HG03159 (cell line): ENCODE data around the gene ALDH8A1.

Experiments
- ATAC-seq: cut with Tn5 transposase; IDR thresholded peaks from one replicate; pipeline ENCODE4 v1.9.1; 2021; ENCODE audit warnings: mild to moderate bottlenecking, moderate library complexity; ENCODE audit not compliant: unreplicated experiment

Gene ALDH8A1

GRCh38 chr6:134951494-134952263 is 1.8 kb upstream of the ALDH8A1 start:
- no peak for ATAC-seq

GRCh38 chr6:134950482-134950881 is 581 bp upstream of the ALDH8A1 start:
- ATAC-seq, result no peak

- ATAC-seq, result no peak
These were observed 1.2 kb downstream of the ALDH8A1 start for GRCh38 chr6:134948691-134949090.

DNA sequence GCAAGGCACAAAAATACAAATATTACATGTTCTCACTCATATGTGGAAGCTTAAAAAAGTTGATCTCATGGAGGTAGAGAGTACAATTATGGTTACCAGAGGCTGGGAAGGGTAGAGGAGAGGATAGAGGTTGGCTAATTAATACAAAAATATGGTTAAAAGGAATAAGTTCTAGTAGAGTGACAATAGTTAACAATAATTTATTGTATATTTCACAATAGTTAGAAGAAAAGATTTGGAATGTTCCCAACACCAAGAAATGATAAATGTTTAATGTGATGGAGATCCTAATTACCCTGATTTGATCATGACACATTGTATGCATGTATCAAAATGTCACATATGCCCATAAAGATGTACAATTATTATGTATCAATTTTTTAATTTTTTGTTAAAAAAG is 1.8 kb downstream of the ALDH8A1 start:
- ATAC-seq, result no peak

DNA sequence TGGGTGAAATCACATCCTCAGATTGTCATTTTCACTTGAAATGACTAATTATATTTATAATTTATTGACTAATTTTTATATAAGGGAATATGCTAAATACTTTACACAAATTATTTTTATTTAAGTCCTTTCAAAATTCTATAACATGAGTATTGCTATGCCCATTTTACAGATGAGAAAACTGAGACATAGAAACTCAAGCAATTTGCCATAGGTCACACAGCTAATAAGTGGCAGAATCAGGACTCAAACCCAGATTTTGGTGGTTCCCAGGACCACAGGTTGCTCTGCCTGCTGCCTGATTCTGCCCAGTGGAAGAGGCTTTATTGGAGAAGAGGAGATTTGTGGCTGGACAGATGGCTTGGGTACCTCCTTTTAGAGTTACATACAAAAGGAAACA is 4.9 kb downstream of the ALDH8A1 start:
- ATAC-seq, result no peak

DNA sequence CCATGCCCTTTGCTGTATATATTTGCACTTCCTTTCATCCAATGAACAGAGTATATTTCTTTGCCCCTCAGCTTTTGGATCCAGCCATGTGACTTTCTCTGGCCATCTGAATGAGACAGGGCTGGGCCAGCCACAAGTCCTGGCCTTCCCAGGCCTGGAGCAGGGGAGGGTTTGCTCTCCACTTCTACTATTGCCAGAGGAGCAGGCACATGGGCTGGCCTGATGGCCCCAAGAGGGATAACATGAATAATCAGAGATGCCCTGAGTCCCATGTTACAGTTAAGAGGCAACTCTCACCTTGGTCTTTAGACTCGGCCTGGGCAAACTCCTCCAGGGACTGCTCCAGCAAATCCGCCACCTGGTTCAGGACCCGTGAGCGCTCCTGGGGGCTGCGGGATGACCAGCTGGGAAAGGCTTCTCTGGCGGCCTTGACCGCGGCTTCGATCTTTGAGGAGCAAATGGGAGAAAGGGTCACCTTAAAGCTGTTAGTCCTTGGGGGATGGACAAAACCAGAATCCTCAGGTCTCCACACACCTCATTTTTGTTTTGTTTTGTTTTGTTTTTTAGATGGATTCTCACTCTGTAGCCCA is 6.3 kb downstream of the ALDH8A1 start:
- no peak for ATAC-seq

DNA sequence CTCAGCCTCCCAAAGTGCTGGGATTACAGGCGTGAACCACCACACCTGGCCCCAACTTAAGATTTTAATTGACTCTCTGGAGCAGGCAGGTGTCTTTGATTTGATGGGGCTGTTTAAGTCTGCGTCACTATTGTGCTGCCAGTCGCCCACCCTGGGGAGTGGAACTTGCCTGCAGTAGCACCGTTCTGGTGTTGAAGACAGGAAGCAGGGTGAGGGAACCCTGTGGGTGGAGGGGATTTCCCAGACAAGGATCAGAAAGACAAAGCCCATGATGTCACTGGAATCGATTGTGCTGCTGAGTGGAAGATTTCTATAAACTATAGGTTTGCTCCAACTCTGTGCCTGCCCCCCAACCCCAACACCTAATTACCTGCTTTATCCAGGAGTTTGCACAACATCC is 11.0 kb downstream of the ALDH8A1 start:
- ATAC-seq, result no peak

DNA sequence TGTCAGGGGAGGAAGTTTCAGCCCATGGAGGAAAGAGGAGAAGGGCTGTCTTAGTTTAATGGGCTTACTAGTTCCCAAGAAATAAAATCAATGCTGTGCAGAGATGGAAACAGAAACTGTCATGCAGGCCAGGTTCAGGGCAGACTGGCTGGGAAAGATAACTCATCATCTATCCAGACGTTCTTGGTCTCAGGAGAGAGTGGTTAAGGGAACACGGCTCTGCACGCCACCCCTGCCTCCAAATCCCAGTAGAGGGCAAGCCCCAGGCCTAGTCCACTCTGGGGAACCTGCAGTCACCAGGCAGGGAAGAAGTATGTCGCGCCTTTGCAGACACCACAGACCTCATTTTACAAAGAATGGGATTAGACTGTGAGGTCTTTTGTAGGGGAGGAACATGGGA is 12.5 kb downstream of the ALDH8A1 start:
- ATAC-seq, result no peak

DNA sequence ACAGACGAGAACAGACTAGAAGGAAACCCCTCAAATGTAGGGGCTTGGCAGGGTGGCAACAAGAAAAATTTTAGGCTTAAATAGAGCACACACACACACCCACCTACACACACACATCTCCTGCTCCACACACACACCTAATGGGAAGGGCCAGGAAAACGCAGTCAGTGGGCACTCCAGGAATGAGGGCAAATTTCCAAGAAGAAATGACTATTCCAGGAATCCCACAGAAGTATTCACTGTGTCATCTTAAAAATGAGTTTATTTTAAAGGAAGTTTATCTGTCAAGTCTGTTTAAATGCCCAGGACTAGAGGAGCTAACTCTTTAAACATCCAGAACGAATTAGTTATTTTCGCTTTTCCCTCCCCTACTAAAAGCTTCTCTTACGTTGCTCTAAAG is 13.0 kb downstream of the ALDH8A1 start:
- no peak for ATAC-seq

GRCh38 chr6:134936476-134936875 is 13.4 kb downstream of the ALDH8A1 start:
- ATAC-seq, result no peak

GRCh38 chr6:134934793-134935485 is 15.0 kb downstream of the ALDH8A1 start:
- ATAC-seq, result no peak

DNA sequence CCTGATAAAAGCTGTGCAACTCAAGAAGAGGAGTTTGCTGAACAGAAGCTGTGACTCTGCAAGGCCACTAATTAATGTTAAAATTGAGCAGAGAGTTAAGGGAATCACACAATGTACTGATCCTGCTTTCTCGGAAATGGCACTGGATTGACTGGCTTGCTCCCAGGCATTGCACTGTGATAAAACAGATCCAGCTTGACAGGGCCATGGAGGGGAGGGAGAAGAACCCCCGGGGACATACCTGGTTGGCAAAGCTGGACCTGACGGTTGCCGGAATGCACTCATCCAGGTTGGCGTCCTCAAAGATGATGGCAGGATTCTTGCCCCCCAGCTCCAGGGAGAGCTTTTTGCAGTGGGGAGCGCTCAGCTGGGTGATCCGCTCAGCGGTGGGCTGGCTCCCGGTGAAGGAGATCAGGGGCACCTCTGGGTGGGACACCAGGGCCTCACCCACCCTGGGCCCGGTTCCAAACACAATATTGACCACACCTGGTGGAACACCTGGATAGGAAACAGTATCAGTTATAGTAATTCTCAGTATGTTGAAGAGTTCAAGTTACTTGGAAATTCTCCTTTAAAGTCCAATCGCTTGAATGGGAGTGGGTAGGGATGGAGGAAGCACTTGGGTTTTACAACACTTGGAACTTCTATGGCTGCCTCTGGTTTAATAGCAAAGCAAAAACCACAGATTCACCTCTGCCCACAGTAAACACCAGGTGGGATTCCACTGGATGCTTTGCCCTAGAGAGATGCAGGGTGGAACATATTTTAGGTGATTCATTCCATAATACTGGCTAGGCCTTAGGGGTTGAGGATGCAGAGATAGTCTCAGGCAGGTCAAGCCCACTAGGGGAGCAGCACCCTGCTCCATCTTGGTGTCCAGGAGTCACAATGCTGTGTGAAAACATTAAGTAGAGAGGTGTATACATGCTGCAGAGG is 17.1 kb downstream of the ALDH8A1 start:
- ATAC-seq, result no peak

- no peak for ATAC-seq
These were observed 17.8 kb downstream of the ALDH8A1 start for GRCh38 chr6:134932098-134932497.

- no peak for ATAC-seq
These were observed 19.4 kb downstream of the ALDH8A1 start for GRCh38 chr6:134930463-134930862.

DNA sequence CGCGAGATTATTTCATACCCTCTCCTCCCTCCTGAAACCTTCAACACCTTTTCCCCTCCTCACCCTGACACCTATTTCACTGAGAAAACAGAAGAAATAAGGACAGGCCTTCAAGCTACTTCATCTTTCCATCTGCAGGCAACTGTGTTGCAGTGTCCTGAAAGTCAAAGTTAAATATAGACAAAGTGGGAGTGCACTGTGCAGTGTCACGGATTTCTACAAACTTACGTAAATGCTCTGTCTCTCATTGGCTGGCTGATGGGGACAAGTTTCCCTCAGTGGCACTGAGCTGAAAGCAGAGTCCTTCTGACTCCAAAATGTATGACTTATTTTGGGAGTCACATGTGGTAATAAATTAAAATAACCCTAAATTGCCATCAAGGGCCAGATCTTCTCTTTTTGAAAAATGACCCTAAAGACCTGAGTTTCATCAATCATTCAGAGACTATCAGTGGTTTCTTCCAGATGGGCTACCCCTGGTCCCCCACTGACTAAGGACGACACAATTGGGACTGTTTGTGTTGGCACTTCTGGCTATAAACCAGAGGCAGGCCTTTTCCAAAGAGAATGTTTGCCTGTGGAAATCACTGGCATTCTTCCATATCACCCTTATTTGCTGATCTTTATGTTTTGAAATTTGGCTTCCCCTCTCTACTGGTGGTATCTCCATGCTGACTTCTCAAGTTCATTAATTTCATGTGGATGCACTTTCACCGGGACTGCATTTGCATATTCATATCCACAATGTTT is 21.6 kb downstream of the ALDH8A1 start:
- no peak for ATAC-seq

GRCh38 chr6:134925800-134926199 is 24.1 kb downstream of the ALDH8A1 start:
- ATAC-seq, result no peak

DNA sequence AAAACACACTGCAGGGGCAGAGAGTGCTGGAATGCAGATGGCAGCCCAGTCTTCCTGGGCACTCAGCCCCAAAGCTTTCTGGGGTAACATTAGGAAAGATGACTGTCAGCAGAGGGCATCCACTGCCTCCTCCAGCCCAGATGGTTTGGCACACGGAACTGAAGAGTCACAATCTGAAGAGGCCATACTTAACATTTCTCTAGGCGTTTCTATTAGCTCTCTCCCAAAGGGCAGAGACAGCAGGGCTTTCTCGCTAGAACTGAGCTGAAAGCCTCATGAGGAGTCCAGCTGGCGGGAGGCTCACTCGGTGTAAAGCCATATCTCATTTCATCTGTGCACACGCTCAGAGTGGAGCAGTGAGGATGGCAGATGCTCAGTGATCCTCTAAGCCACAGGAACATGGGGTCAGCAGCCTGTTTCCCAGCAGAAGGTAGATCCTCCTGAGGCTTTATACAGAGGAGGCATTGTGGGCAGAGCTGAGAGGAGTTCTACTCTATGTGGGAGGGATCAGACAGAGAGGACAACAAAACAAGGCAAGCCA is 28.1 kb downstream of the ALDH8A1 start:
- ATAC-seq, result no peak

GRCh38 chr6:134921276-134921675 is 28.6 kb downstream of the ALDH8A1 start:
- no peak for ATAC-seq

DNA sequence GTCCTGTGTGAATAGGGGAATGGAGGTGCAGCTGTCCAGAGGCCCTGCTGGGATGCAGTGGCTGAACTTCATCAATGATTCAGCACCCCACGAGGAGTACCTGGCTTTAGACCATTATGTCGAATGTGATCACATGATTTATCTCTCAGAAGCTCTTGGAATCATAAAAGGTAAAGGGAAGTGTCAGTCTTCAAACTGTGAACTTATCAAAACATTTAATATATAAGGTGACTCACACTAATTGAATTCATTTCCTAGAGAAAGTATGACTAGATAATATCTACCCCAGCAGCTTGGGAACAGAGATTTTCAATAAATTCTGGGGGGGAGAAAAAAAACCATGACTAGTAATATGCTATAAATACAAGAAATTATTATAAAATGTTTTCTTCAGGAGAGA is 29.5 kb downstream of the ALDH8A1 start:
- no peak for ATAC-seq

DNA sequence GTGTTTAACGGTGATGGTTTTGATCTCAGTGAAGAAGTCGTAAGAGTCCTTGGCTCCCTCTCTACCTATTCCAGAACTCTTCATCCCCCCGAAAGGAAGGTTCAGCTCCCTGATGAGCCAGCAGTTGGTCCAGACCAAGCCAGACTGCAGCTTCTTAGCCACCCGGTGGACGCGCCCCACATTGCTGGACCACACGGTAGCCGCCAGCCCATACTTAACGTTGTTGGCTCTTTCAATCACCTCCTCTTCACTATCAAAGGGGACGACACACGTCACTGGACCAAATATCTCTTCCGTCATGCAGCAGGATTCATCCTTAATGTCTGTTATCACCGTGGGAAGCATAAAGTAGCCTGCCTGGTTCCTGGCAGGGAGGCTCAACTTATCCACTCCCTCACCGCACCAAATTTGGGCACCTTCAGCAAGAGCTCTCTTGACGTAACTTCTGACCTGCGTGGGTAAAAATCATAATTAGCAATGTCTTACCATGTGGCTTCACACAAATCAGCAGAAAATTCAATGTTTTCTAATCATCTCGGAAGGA is 31.4 kb downstream of the ALDH8A1 start:
- no peak for ATAC-seq
